Smooth muscle cell (in vitro differentiated cells): ENCODE data around the gene OCA2. TPM values are rescaled to one million over a fixed set of nuclear protein-coding genes. Genes with fewer than 3 reads are reported as not detected.

Experiments
- DNase-seq: peaks from one replicate; lab custom pipeline; 2025; ENCODE audit not compliant: unreplicated experiment; lab: John Stamatoyannopoulos, UW
- H2AFZ ChIP-seq: fragments of 200-600 bp; sonication (generic); 2 replicates; pipeline ENCODE4 v1.6.0; 2016; ENCODE audit warnings: antibody characterized with exemption, low read depth, mild to moderate bottlenecking
- H3F3A ChIP-seq: fragments of 200-600 bp; sonication (generic); 2 replicates; pipeline ENCODE4 v1.6.0; 2017; ENCODE audit warnings: antibody characterized with exemption, low read depth
- H3K27ac ChIP-seq: fragments of 200-600 bp; sonication (generic); 2 replicates; pipeline ENCODE4 v1.5.1; 2016; ENCODE audit warnings: low read depth, mild to moderate bottlenecking
- H3K27me3 ChIP-seq: fragments of 200-600 bp; sonication (generic); 2 replicates; pipeline ENCODE4 v1.6.1; 2016; ENCODE audit warnings: low read depth, mild to moderate bottlenecking
- H3K36me3 ChIP-seq: fragments of 200-600 bp; sonication (generic); 2 replicates; pipeline ENCODE4 v1.5.1; 2016; ENCODE audit warnings: low read depth
- H3K4me1 ChIP-seq: fragments of 200-600 bp; sonication (generic); 2 replicates; pipeline ENCODE4 v1.5.1; 2016; ENCODE audit warnings: low read depth
- H3K4me2 ChIP-seq: fragments of 200-600 bp; sonication (generic); 2 replicates; pipeline ENCODE4 v1.6.0; 2016; ENCODE audit warnings: mild to moderate bottlenecking
- H3K4me3 ChIP-seq: fragments of 200-600 bp; sonication (generic); 2 replicates; pipeline ENCODE4 v1.5.1; 2016; ENCODE audit warnings: mild to moderate bottlenecking
- H3K79me2 ChIP-seq: fragments of 200-600 bp; sonication (generic); 2 replicates; pipeline ENCODE4 v1.6.0; 2016; ENCODE audit warnings: low read depth, mild to moderate bottlenecking
- H3K9ac ChIP-seq: fragments of 200-600 bp; sonication (generic); 2 replicates; pipeline ENCODE4 v1.6.0; 2016; ENCODE audit warnings: low read depth
- H3K9me3 ChIP-seq: fragments of 200-600 bp; sonication (generic); replicated peaks from 2 replicates; pipeline ENCODE4 v1.5.1; 2016; ENCODE audit warnings: low read depth
- H4K20me1 ChIP-seq: fragments of 200-600 bp; sonication (generic); 2 replicates; pipeline ENCODE4 v1.6.0; 2016; ENCODE audit warnings: low read depth
- CTCF ChIP-seq: fragments of 200-600 bp; sonication (generic); IDR thresholded peaks from 2 replicates; pipeline ENCODE4 v1.5.1; 2017; ENCODE audit warnings: borderline replicate concordance, mild to moderate bottlenecking, antibody characterized with exemption; ENCODE audit not compliant: insufficient read depth, poor library complexity, severe bottlenecking
- WGBS: methylation state at CpG from one replicate; pipeline ENCODE4 v1.1.7; 2016; ENCODE audit warnings: low lambda C conversion rate; 5-methylcytosine and 5-hydroxymethylcytosine counted together
- polyA plus RNA-seq: library from polyadenylated mRNA; unstranded; fragments of >200 nt; fragmentation: Nextera tagmentation; extraction: Ambion mirVana; gene quantifications from 2 replicates; pipeline ENCODE4 v1.2.1, GENCODE V29; 2016
- total RNA-seq: library from RNA; depleted of rRNA; stranded (reverse); fragments of >200 nt; gene quantifications from 2 replicates; pipeline ENCODE4 v1.2.3, GENCODE V29; 2014

The OCA2 gene
- total and polyA plus RNA-seq, 2 experiments from 2014 or later: 0.16 TPM; not detected in 1

GRCh38 chr15:27747997-27748396, 351.1 kb downstream of the OCA2 start:
- Histone ChIP-seq H3F3A (no peaks in the 10 kb centered on the region), H3K4me3 (no peak overlapping the region), H2AFZ (no peak overlapping the region), H4K20me1 (no peaks in the 10 kb centered on the region), H3K4me1 (no peaks in the 10 kb centered on the region), H3K79me2 (no peaks in the 10 kb centered on the region), H3K9me3 (no peaks in the 10 kb centered on the region), H3K36me3 (no peaks in the 10 kb centered on the region), H3K27me3 (no peaks in the 10 kb centered on the region), H3K4me2 (no peak overlapping the region), H3K9ac (no peak overlapping the region), H3K27ac (no peak overlapping the region)
- no peak for TF ChIP-seq CTCF
- no peak for DNase-seq
- 95% methylated on average over 2 of the region's 2 CpGs for WGBS

GRCh38 chr15:27746401-27746955, 352.6 kb downstream of the OCA2 start:
- Histone ChIP-seq H3F3A (no peaks in the 10 kb centered on the region), H4K20me1 (no peaks in the 10 kb centered on the region), H3K27ac (no peak overlapping the region), H2AFZ (no peak overlapping the region), H3K9ac (no peak overlapping the region), H3K36me3 (no peaks in the 10 kb centered on the region), H3K4me1 (no peaks in the 10 kb centered on the region), H3K4me2 (no peak overlapping the region), H3K9me3 (no peaks in the 10 kb centered on the region), H3K79me2 (no peaks in the 10 kb centered on the region), H3K27me3 (no peaks in the 10 kb centered on the region), H3K4me3 (no peak overlapping the region)
- DNase-seq: no peak
- 86% methylated on average over 5 of the region's 5 CpGs for WGBS
- no peak for TF ChIP-seq CTCF

GRCh38 chr15:27744641-27745040, 354.5 kb downstream of the OCA2 start:
- H3K27ac ChIP-seq: no peak overlapping the region
- TF ChIP-seq CTCF: no peak
- no peaks in the 10 kb centered on the region for H3K4me1 ChIP-seq
- no peaks in the 10 kb centered on the region for H4K20me1 ChIP-seq
- H2AFZ ChIP-seq: no peak overlapping the region
- H3F3A ChIP-seq: no peaks in the 10 kb centered on the region
- no peak overlapping the region for H3K4me3 ChIP-seq
- DNase-seq: no peak
- no peaks in the 10 kb centered on the region for H3K27me3 ChIP-seq
- H3K36me3 ChIP-seq: no peaks in the 10 kb centered on the region
- no peaks in the 10 kb centered on the region for H3K9me3 ChIP-seq
- 80% methylated on average over 3 of the region's 3 CpGs for WGBS
- no peaks in the 10 kb centered on the region for H3K79me2 ChIP-seq
- no peak overlapping the region for H3K9ac ChIP-seq
- H3K4me2 ChIP-seq: no peak overlapping the region

GRCh38 chr15:27743638-27744037, 355.5 kb downstream of the OCA2 start:
- WGBS: 90% methylated on average over 8 of the region's 8 CpGs
- H3K4me2 ChIP-seq: no peak overlapping the region
- H2AFZ ChIP-seq: no peak overlapping the region
- H3K9ac ChIP-seq: no peak overlapping the region
- no peaks in the 10 kb centered on the region for H3K79me2 ChIP-seq
- H3K27ac ChIP-seq: no peak overlapping the region
- no peaks in the 10 kb centered on the region for H3F3A ChIP-seq
- H3K9me3 ChIP-seq: no peaks in the 10 kb centered on the region
- no peaks in the 10 kb centered on the region for H3K27me3 ChIP-seq
- no peaks in the 10 kb centered on the region for H3K4me1 ChIP-seq
- DNase-seq: no peak
- H3K36me3 ChIP-seq: no peaks in the 10 kb centered on the region
- no peak for TF ChIP-seq CTCF
- H3K4me3 ChIP-seq: no peak overlapping the region
- no peaks in the 10 kb centered on the region for H4K20me1 ChIP-seq
